SJCRH30 (cell line): ENCODE results near the gene BCAN. TPM values are rescaled to one million over a fixed set of nuclear protein-coding genes. Genes with fewer than 3 reads are reported as not detected.

Source experiments
- DNase-seq, 2 experiments: peaks; one replicate each; pipeline ENCODE4 v3.0.0-alpha.2; 2015 to 2020
- H3K27ac ChIP-seq: fragments of 250-450 bp; sonication (Bioruptor Pico); 2 replicates; pipeline ENCODE4 v1.5.1; 2020; ENCODE audit warnings: mild to moderate bottlenecking, moderate library complexity
- H3K27me3 ChIP-seq: fragments of 250-450 bp; sonication (Bioruptor Pico); 2 replicates; pipeline ENCODE4 v1.5.1; 2020; ENCODE audit warnings: mild to moderate bottlenecking, moderate library complexity
- H3K36me3 ChIP-seq: fragments of 250-450 bp; sonication (Bioruptor Pico); 2 replicates; pipeline ENCODE4 v1.5.1; 2020; ENCODE audit warnings: mild to moderate bottlenecking, moderate library complexity
- H3K4me1 ChIP-seq: fragments of 250-450 bp; sonication (Bioruptor Pico); 2 replicates; pipeline ENCODE4 v1.5.1; 2020; ENCODE audit warnings: mild to moderate bottlenecking, moderate library complexity
- H3K4me3 ChIP-seq: fragments of 250-450 bp; sonication (Bioruptor Pico); 2 replicates; pipeline ENCODE4 v1.5.1; 2020; ENCODE audit warnings: mild to moderate bottlenecking, moderate library complexity
- H3K9me3 ChIP-seq: fragments of 250-450 bp; sonication (Bioruptor Pico); replicated peaks from 2 replicates; pipeline ENCODE4 v1.5.1; 2020; ENCODE audit warnings: mild to moderate bottlenecking, moderate library complexity
- total RNA-seq: library from RNA; depleted of rRNA; stranded (reverse); fragments of >200 nt; shearing (Covaris generic); gene quantifications from 2 replicates; pipeline ENCODE4 v1.2.3, GENCODE V29; 2014

The BCAN gene
- total RNA-seq, 1 experiment from 2014 or later, result not detected

DNA sequence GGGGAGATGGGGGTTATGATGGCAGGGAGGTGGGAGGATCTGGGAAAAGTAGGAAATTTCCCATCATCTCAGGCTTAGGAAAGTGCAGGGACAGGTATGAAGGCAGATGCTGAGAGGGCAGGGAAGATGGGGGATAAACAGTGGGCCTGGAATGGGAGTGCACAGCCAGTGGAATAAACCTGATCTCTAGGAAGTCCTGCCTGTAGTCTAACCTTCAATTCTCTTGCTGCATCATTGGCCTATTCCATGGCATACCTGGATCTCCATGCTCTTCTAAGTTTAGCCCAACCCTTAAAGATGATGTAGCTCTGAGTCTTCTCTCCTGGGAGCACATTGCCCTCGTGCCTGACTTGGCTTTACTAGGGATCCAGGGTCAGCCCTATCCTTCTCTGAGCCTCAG is 2.7 kb downstream of the BCAN start:
- H3K4me3 ChIP-seq, result no peak overlapping the region

DNA sequence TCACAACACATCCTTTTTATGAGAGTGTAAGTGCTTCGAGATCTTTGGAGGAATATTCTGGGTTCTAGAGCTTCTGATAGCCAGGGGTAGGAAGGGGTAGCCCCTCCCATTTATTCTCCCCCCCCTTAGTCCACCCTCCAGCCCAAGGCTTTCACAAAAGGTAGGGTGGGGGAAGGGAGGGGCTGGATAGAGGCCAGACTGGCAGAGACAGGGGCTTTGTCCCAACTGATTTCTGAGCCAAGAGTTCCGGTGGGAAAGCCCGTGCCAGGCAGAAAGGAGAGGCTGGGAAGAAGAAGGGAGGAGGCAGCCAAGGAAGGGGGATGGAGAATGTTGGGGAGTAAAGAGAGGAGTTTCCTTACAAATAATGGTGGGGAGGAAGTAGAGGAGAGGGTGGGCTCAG is 3.1 kb downstream of the BCAN start:
- peaks cover 14% of the 10 kb centered on the region for H3K4me1 ChIP-seq
- H3K36me3 ChIP-seq, result no peaks in the 10 kb centered on the region
- H3K27me3 ChIP-seq, result peaks cover 7% of the 10 kb centered on the region
- no peak overlapping the region for H3K27ac ChIP-seq
- H3K9me3 ChIP-seq, result no peaks in the 10 kb centered on the region
- DNase-seq, result no peak
- no peak overlapping the region for H3K4me3 ChIP-seq

More for the DNA sequence above, 2.7 kb downstream of the BCAN start:
- Histone ChIP-seq H3K27ac (no peak overlapping the region), H3K4me1 (peaks cover 19% of the 10 kb centered on the region), H3K36me3 (no peaks in the 10 kb centered on the region), H3K27me3 (peaks cover 7% of the 10 kb centered on the region), H3K9me3 (no peaks in the 10 kb centered on the region)
- DNase-seq, result no peak

GRCh38 chr1:156645666-156646065 is 3.7 kb downstream of the BCAN start:
- Histone ChIP-seq H3K4me1 (peaks cover 13% of the 10 kb centered on the region), H3K9me3 (no peaks in the 10 kb centered on the region), H3K4me3 (no peak overlapping the region), H3K27ac (no peak overlapping the region), H3K27me3 (peaks cover 7% of the 10 kb centered on the region), H3K36me3 (no peaks in the 10 kb centered on the region)
- DNase-seq, result no peak

- DNase-seq, result no peak
- peaks cover 7% of the 10 kb centered on the region for H3K27me3 ChIP-seq
- no peaks in the 10 kb centered on the region for H3K36me3 ChIP-seq
- no peak overlapping the region for H3K27ac ChIP-seq
- H3K9me3 ChIP-seq, result no peaks in the 10 kb centered on the region
- H3K4me1 ChIP-seq, result peaks cover 9% of the 10 kb centered on the region
- no peak overlapping the region for H3K4me3 ChIP-seq
Measured at GRCh38 chr1:156646738-156647211, 4.9 kb downstream of the BCAN start.

DNA sequence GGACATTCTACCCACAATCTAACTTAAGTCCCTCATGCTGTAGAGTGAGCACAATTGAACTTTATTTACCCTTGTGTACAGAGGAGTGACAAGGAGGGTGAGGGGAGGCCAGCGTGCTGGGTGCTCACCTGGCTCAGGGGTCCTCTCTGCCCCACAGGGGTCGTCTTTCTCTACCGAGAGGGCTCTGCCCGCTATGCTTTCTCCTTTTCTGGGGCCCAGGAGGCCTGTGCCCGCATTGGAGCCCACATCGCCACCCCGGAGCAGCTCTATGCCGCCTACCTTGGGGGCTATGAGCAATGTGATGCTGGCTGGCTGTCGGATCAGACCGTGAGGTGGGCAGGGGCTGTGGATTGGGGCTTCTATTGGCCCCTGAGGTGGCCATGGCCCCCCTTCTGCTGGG is 5.4 kb downstream of the BCAN start:
- peaks cover 7% of the 10 kb centered on the region for H3K27me3 ChIP-seq
- no peaks in the 10 kb centered on the region for H3K36me3 ChIP-seq

DNA sequence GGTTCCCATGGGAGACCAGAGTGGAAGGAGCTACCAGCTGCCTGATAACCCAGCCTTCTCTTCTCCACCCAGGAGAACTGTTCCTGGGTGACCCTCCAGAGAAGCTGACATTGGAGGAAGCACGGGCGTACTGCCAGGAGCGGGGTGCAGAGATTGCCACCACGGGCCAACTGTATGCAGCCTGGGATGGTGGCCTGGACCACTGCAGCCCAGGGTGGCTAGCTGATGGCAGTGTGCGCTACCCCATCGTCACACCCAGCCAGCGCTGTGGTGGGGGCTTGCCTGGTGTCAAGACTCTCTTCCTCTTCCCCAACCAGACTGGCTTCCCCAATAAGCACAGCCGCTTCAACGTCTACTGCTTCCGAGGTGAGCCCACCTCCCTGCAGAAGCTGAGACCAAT is 6.6 kb downstream of the BCAN start:
- Histone ChIP-seq H3K27me3 (no peaks in the 10 kb centered on the region), H3K27ac (no peak overlapping the region)

More for the DNA sequence above, 5.4 kb downstream of the BCAN start:
- Histone ChIP-seq H3K4me3 (no peak overlapping the region), H3K9me3 (no peaks in the 10 kb centered on the region), H3K4me1 (peaks cover 6% of the 10 kb centered on the region), H3K27ac (no peak overlapping the region)
- DNase-seq, result no peak

DNA sequence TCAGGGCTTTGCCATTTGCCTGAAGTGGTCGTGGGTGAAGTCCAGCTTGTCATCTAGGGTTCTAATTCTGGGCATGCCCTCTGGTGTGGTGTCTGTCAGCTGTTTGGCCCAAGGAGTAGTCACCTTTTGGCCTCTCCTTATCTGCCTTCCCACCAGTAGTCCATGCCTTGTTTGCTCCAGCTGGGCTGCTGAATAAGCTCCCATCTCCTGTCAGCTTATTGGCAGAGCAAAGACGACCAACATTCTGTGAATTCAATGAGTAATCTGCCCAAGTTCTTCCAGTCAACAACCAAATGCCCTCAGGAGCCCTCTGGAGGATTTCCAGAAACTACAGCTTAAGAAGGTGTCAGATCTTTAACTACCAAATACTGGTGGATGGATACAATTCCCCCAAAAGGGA is 7.0 kb downstream of the BCAN start:
- H3K4me1 ChIP-seq, result no peaks in the 10 kb centered on the region
- DNase-seq, result no peak
- no peak overlapping the region for H3K4me3 ChIP-seq
- H3K36me3 ChIP-seq, result no peaks in the 10 kb centered on the region
- no peaks in the 10 kb centered on the region for H3K9me3 ChIP-seq
- no peaks in the 10 kb centered on the region for H3K27me3 ChIP-seq
- no peak overlapping the region for H3K27ac ChIP-seq

More for the DNA sequence above, 6.6 kb downstream of the BCAN start:
- H3K36me3 ChIP-seq, result no peaks in the 10 kb centered on the region
- DNase-seq, result no peak
- no peaks in the 10 kb centered on the region for H3K4me1 ChIP-seq
- no peaks in the 10 kb centered on the region for H3K9me3 ChIP-seq
- no peak overlapping the region for H3K4me3 ChIP-seq

- Histone ChIP-seq H3K9me3 (no peaks in the 10 kb centered on the region), H3K4me3 (no peak overlapping the region), H3K27me3 (no peaks in the 10 kb centered on the region), H3K27ac (no peak overlapping the region), H3K4me1 (no peaks in the 10 kb centered on the region), H3K36me3 (no peaks in the 10 kb centered on the region)
- DNase-seq, result peak in 1 of 2 experiments; percentile 74
Measured at GRCh38 chr1:156652131-156652991, 10.4 kb downstream of the BCAN start.

GRCh38 chr1:156652992-156653355 is 11.1 kb downstream of the BCAN start:
- no peak for DNase-seq
- H3K27me3 ChIP-seq, result no peaks in the 10 kb centered on the region

DNA sequence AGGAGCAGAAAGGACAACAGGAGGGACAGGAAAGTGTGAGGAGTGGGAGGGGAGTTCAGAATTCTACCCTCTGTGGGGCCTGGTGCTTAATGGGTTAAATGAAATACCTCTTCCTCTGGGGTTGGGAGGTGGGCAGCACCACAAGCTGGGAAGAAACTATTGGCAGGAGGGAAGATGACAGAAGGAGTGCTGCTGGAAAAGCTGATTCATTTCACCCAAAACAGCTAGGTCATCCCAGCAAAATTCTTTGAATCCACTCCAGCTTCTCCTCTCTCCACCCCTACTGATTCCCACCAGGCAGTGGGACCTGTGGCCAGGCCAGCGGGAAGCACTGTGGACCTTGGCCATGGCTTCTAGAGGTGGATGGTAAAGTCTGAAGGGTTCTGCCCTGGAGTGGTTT is 12.8 kb downstream of the BCAN start:
- Histone ChIP-seq H3K27me3 (no peaks in the 10 kb centered on the region), H3K36me3 (no peaks in the 10 kb centered on the region), H3K4me3 (no peak overlapping the region), H3K9me3 (no peaks in the 10 kb centered on the region), H3K27ac (no peak overlapping the region), H3K4me1 (no peaks in the 10 kb centered on the region)
- no peak for DNase-seq

More at GRCh38 chr1:156652992-156653355, 11.1 kb downstream of the BCAN start:
- H3K27ac ChIP-seq, result no peak overlapping the region
- H3K9me3 ChIP-seq, result no peaks in the 10 kb centered on the region
- H3K36me3 ChIP-seq, result no peaks in the 10 kb centered on the region
- H3K4me3 ChIP-seq, result no peak overlapping the region
- H3K4me1 ChIP-seq, result no peaks in the 10 kb centered on the region

DNA sequence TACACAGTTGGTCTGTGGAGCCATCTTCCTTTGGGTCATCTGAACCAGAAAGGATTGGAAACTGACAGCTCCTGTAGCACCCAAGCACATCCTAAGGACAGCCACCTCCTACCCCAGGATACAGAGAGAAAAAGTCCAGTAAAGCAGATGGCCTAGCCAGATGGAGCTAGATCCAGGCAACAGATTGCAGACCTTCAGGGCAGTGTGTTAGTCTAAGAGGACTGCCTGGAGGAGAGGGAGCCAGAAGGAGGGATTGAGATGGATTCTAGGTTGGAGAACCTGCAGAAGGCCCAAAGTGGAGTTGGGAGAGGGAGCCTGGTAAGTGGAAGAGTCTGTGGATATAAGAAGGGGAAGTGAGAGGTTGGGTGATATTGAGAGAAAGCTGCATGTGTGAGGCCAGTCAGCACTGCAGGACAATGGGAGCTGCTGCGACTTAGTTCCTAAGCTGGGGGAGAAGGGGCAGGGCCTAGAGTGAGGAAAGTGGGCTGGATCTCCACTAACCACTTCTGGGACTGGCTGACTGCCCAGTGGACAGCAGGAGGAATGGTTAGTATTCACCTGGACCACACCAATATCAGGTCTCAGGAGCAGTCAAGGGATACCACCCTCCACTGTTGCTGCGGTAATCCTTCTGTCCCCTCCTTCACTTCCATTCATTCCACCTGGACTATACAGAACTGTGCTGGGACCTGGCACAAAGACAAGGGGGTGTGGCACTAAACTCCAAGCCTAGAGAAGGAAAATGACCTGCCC is 13.4 kb downstream of the BCAN start:
- Histone ChIP-seq H3K4me1 (peaks cover 2% of the 10 kb centered on the region; the same call in 1 of the 2 replicates), H3K27ac (no peak overlapping the region), H3K36me3 (no peaks in the 10 kb centered on the region), H3K27me3 (no peaks in the 10 kb centered on the region), H3K4me3 (no peak overlapping the region), H3K9me3 (no peaks in the 10 kb centered on the region)
- DNase-seq, result no peak

- Histone ChIP-seq H3K4me1 (peaks cover 8% of the 10 kb centered on the region; the same call in 1 of the 2 replicates), H3K4me3 (no peak overlapping the region), H3K27ac (no peak overlapping the region), H3K27me3 (no peaks in the 10 kb centered on the region), H3K36me3 (no peaks in the 10 kb centered on the region), H3K9me3 (no peaks in the 10 kb centered on the region)
- no peak for DNase-seq
Measured at GRCh38 chr1:156655904-156656516, 14.1 kb downstream of the BCAN start.

DNA sequence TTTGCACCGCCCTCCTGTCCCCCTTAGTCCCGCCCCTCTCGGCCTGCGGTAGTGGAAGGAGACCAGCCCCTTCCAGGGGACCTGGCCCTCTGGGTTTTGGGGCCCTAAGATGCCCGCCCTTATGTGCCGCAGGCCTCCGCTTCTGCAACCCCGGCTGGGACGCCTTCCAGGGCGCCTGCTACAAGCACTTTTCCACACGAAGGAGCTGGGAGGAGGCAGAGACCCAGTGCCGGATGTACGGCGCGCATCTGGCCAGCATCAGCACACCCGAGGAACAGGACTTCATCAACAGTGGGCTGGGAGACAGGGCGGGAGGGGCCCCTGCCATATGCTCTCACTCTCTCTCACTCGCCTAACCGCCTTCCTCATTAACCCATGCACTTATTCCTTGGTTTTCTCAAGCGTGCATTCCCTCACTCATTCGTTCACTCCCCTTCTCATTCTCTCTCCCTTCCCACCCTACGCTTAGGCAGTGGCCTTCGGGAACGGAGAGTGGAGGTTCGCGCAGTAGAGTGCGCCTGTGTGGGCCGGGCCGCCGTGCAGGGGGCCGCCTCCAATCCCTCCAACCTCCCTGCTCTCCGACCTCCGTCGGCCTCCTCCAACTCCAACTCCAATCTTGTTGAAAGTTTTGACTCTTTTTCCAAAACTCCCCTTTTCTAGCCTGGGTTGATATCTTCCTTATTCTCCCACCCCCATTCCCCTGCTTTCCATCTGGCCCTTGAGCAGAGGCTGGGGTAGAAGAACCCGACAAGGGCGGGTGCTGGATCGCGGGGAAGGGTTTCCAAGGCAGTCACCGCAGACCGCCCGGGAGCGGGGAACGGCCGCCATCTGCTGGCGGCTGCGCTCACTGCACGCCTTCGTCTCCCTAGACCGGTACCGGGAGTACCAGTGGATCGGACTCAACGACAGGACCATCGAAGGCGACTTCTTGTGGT is 15.2 kb downstream of the BCAN start:
- Histone ChIP-seq H3K4me1 (peaks cover 15% of the 10 kb centered on the region; the same call in 1 of the 2 replicates), H3K27ac (no peak overlapping the region), H3K36me3 (no peaks in the 10 kb centered on the region), H3K9me3 (no peaks in the 10 kb centered on the region), H3K27me3 (no peaks in the 10 kb centered on the region), H3K4me3 (no peak overlapping the region)
- DNase-seq, result peak in 1 of 2 experiments; percentile 63

GRCh38 chr1:156657741-156658319 is 15.9 kb downstream of the BCAN start:
- H3K27me3 ChIP-seq, result no peaks in the 10 kb centered on the region
- no peak overlapping the region for H3K4me3 ChIP-seq
- peaks cover 23% of the 10 kb centered on the region for H3K4me1 ChIP-seq
- no peaks in the 10 kb centered on the region for H3K36me3 ChIP-seq
- no peak overlapping the region for H3K27ac ChIP-seq
- no peaks in the 10 kb centered on the region for H3K9me3 ChIP-seq
- DNase-seq, result no peak
